HepG2 (cell line): Measurements from ENCODE around the gene HERPUD2. TPM values are rescaled to one million over a fixed set of nuclear protein-coding genes. Genes with fewer than 3 reads are reported as not detected.

Experiments used
- ATAC-seq: fragments of 200-7000 bp; cut with Tn5 transposase; 3 replicates; pipeline ENCODE4 v1.9.1; 2020; ENCODE audit warnings: mild to moderate bottlenecking, moderate library complexity
- BruUV-seq: library from RNA; stranded (reverse); fragments of 400-500 nt; replicated peaks from 2 replicates; lab custom pipeline; 2021; lab: Mats Ljungman, UMichigan
- CTCF ChIA-PET: fragments of 300-600 bp; formaldehyde crosslinking; extraction: SDS; loops from one replicate; lab custom pipeline; 2021; ENCODE audit warnings: low total read pairs, inconsistent platforms, low intra/inter-chr PET ratio; lab: Yijun Ruan, JAX
- POLR2A ChIA-PET: fragments of 350-600 bp; sonication (Branson Sonifier 250); formaldehyde crosslinking; loops from one replicate; lab custom pipeline; 2020; ENCODE audit warnings: antibody characterized with exemption, inconsistent platforms; lab: Yijun Ruan, JAX
- DNase-seq: peaks from one replicate; pipeline ENCODE4 v3.0.0-alpha.2; 2015; ENCODE audit warnings: low spot score
- FAIRE-seq: peaks from 3 replicates; lab custom pipeline; 2011; peaks lifted over from hg19 to GRCh38; lab: Jason Lieb, UNC
- H2AFZ ChIP-seq: one replicate; pipeline ENCODE4 v1.6.1; 2011; ENCODE audit warnings: low read length, inconsistent platforms
- H3K27ac ChIP-seq: fragments of 300-600 bp; 3 replicates; pipeline ENCODE4 v1.8.0; 2011; ENCODE audit warnings: mixed run types, mild to moderate bottlenecking, mixed read lengths, low read length, inconsistent platforms; ENCODE audit not compliant: insufficient read depth; ENCODE audit errors: extremely low read length
- H3K27me3 ChIP-seq, 2 experiments: fragments of 200-600 bp in 1 of 2; 2 replicates in 1 of 2; 3 replicates in 1 of 2; pipeline versions ENCODE4 v1.6.0 to v1.8.0; 2011; ENCODE audit warnings: low read length in 2 of 2, mild to moderate bottlenecking in 2 of 2, moderate library complexity in 2 of 2, inconsistent platforms in 1 of 2; ENCODE audit not compliant: insufficient read depth in 2 of 2, control insufficient read depth in 1 of 2
- H3K36me3 ChIP-seq, 2 experiments: fragments of 200-600 bp in 1 of 2; replicated peaks in 1 of 2; 2 replicates in 1 of 2; 3 replicates in 1 of 2; pipeline versions ENCODE4 v1.5.1 to v1.8.0; 2011; ENCODE audit warnings: low read length in 2 of 2, inconsistent platforms in 1 of 2; ENCODE audit not compliant: insufficient read depth in 2 of 2, control insufficient read depth in 1 of 2
- H3K4me1 ChIP-seq: 2 replicates; pipeline ENCODE4 v1.5.1; 2012; ENCODE audit warnings: low read length, inconsistent platforms; ENCODE audit not compliant: insufficient read depth
- H3K4me2 ChIP-seq: 2 replicates; pipeline ENCODE4 v1.6.0; 2011; ENCODE audit warnings: low read depth, low read length, inconsistent platforms
- H3K4me3 ChIP-seq, 3 experiments: fragments of 200-600 bp in 1 of 3; sonication (generic), shearing (Covaris generic) in 1 of 3; replicated peaks in 1 of 3; 2 replicates each; pipeline ENCODE4 v1.5.1; 2011 to 2016; ENCODE audit warnings: low read length in 3 of 3, inconsistent platforms in 2 of 3, low read depth in 2 of 3, mild to moderate bottlenecking in 2 of 3, control low read depth in 1 of 3, mixed read lengths in 1 of 3; ENCODE audit not compliant: insufficient read depth in 1 of 3
- H3K79me2 ChIP-seq: one replicate; pipeline ENCODE4 v1.6.1; 2011; ENCODE audit warnings: low read length, inconsistent platforms; ENCODE audit not compliant: insufficient read depth
- H3K9ac ChIP-seq: 2 replicates; pipeline ENCODE4 v1.6.0; 2011; ENCODE audit warnings: mild to moderate bottlenecking, low read depth, low read length, inconsistent platforms; ENCODE audit not compliant: insufficient read depth
- H3K9me3 ChIP-seq: 2 replicates; pipeline ENCODE4 v1.5.1; 2012; ENCODE audit warnings: mild to moderate bottlenecking, low read length
- H4K20me1 ChIP-seq: 2 replicates; pipeline ENCODE4 v1.6.0; 2011; ENCODE audit warnings: inconsistent platforms, mild to moderate bottlenecking, low read length, moderate library complexity; ENCODE audit not compliant: insufficient read depth
- EZH2 ChIP-seq: conservative IDR thresholded peaks from 2 replicates; pipeline ENCODE4 v1.6.1; 2012; ENCODE audit warnings: mild to moderate bottlenecking, low read depth, low read length, moderate library complexity
- MAFF ChIP-seq: IDR thresholded peaks from 2 replicates; pipeline ENCODE4 v1.6.1; 2011; ENCODE audit warnings: low read depth, low read length, improper control_type of control experiment
- MAFK ChIP-seq, 2 experiments: IDR thresholded peaks in 1 of 2; conservative IDR thresholded peaks in 1 of 2; 2 replicates each; pipeline ENCODE4 v1.6.1; 2011; ENCODE audit warnings: improper control_type of control experiment in 2 of 2, low read length in 2 of 2
- MATR3 ChIP-seq: sonication (generic); formaldehyde crosslinking; IDR thresholded peaks from 2 replicates; pipeline ENCODE4 v1.4.0; 2020; ENCODE audit warnings: missing genetic modification reagents
- NFYB ChIP-seq: sonication (generic); formaldehyde crosslinking; IDR thresholded peaks from 2 replicates; pipeline ENCODE4 v1.4.0; 2020; ENCODE audit warnings: missing genetic modification reagents
- THAP9 ChIP-seq: sonication (generic); formaldehyde crosslinking; IDR thresholded peaks from 2 replicates; pipeline ENCODE4; 2020; ENCODE audit warnings: missing genetic modification reagents, mild to moderate bottlenecking, borderline replicate concordance
- ZFAT ChIP-seq: sonication (generic); formaldehyde crosslinking; conservative IDR thresholded peaks from 2 replicates; pipeline ENCODE4 v1.8.1; 2023; ENCODE audit warnings: missing genetic modification reagents, inconsistent platforms
- ZNF543 ChIP-seq: sonication (generic); formaldehyde crosslinking; IDR thresholded peaks from 2 replicates; pipeline ENCODE4 v1.4.0; 2020; ENCODE audit warnings: mild to moderate bottlenecking, missing genetic modification reagents
- ZNF563 ChIP-seq: sonication (generic); formaldehyde crosslinking; IDR thresholded peaks from 2 replicates; pipeline ENCODE4 v1.8.0; 2022; ENCODE audit warnings: mild to moderate bottlenecking, moderate library complexity, missing genetic modification reagents
- ZNF607 ChIP-seq: sonication (generic); formaldehyde crosslinking; IDR thresholded peaks from 2 replicates; pipeline ENCODE4 v1.5.1; 2020; ENCODE audit warnings: missing genetic modification reagents, mild to moderate bottlenecking, borderline replicate concordance
- ZNF75D ChIP-seq: sonication (generic); formaldehyde crosslinking; IDR thresholded peaks from 2 replicates; pipeline ENCODE4 v1.8.1; 2023; ENCODE audit warnings: missing genetic modification reagents, mild to moderate bottlenecking, borderline replicate concordance
- ZNF816 ChIP-seq: sonication (generic); formaldehyde crosslinking; IDR thresholded peaks from 2 replicates; pipeline ENCODE4 v1.8.0; 2022; ENCODE audit warnings: missing genetic modification reagents, mild to moderate bottlenecking, borderline replicate concordance
- ZSCAN30 ChIP-seq: sonication (generic); formaldehyde crosslinking; IDR thresholded peaks from 2 replicates; pipeline ENCODE4 v1.5.0; 2020; ENCODE audit warnings: mild to moderate bottlenecking, missing genetic modification reagents
- WGBS: methylation state at CpG from one replicate; pipeline ENCODE4 v1.1.6; 2017; ENCODE audit warnings: low lambda C conversion rate; 5-methylcytosine and 5-hydroxymethylcytosine counted together
- in situ Hi-C: cut with HindIII; loops from 2 replicates; pipeline ENCODE4 v1.10.0; 2017; ENCODE audit warnings: low pct_unique_long_range_greater_than_20kb; ENCODE audit not compliant: extremely low pct_ligation_motif_present
- intact Hi-C: fragments of 100-400 bp; cut with micrococcal nuclease; formaldehyde crosslinking; loops from one replicate; pipeline ENCODE4 v1.10.0; 2022; ENCODE audit not compliant: unreplicated experiment
- polyA plus RNA-seq, 8 experiments: library from polyadenylated mRNA; depleted of rRNA in 3 of 8; stranded (reverse) in 7 of 8; unstranded in 1 of 8; fragments of >200 nt; fragmentation: Illumina TruSeq in 4 of 8; extraction: Trizol in 4 of 8; gene quantifications; 2 replicates each; pipeline versions ENCODE4 v1.2.1 to v1.2.3, GENCODE V29; 2011 to 2016; ENCODE audit warnings: low read depth in 4 of 8, missing spikeins in 1 of 8, mixed read lengths in 1 of 8; ENCODE audit not compliant: insufficient read depth in 1 of 8
- total RNA-seq, 5 experiments: library from RNA; depleted of rRNA; stranded (reverse); fragments of >200 nt; fragmentation: Illumina TruSeq; extraction: Trizol; gene quantifications; 2 replicates each; pipeline ENCODE4 v1.2.3, GENCODE V29; 2016; ENCODE audit warnings: low read depth in 1 of 5
- TF ChIP-seq, protein P1 (sequence below): sonication (generic); formaldehyde crosslinking; IDR thresholded peaks from 2 replicates; pipeline ENCODE4 v1.5.0; 2020; ENCODE audit warnings: mild to moderate bottlenecking, missing genetic modification reagents, moderate library complexity

HERPUD2 gene
- total and polyA plus RNA-seq, 2 of the 13 experiments (the other 11 are each of a cell fraction or from before 2014, with no cell fraction given): 10.7 to 38.6 TPM

DNA sequence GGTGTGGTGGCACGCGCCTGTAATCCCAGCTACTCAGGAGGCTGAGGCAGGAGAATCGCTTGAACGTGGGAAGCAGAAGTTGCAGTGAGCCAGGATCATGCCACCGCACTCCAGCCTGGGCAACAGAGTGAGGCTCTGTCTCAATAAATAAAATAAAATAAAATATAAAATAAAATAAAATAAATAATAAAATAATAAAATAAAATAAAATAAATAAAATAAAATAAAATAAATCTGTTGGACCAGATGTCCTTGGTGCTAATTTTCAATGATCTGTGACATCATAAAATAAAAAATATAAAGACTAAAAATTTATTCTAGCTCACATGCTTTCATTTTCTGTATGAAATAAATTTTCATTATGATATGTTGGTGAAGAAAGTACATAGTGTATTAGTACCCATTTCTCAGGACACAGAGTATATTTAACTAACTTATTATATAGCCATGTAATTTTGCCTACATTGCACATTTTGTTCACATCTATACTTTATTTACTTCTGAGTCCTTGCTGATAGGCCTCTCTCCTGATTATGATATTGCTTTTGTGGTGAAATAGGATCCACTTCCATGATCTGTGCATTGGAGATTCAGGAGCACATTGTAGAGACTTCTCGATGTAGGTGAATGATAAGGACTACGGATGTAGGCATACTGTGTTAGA is 17.8 kb upstream of the HERPUD2 start:
- Histone ChIP-seq H3K9ac (no peak overlapping the region), H2AFZ (no peak overlapping the region), H3K79me2 (no peaks in the 10 kb centered on the region), H3K36me3 (no peaks in the 10 kb centered on the region), H3K9me3 (no peaks in the 10 kb centered on the region), H3K4me3 (no peak overlapping the region), H3K4me2 (no peak overlapping the region), H3K27me3 (no peaks in the 10 kb centered on the region), H4K20me1 (no peaks in the 10 kb centered on the region), H3K4me1 (peaks cover 29% of the 10 kb centered on the region), H3K27ac (no peak overlapping the region)
- ChIA-PET CTCF (no interaction called here), POLR2A (interaction anchor here (1.6 kb wide), 1 partner anchor 18 kb away, joined by 4 read pairs; the partner anchor contains the start of gene HERPUD2)
- in situ Hi-C loops: loop anchor here (5.0 to 25.0 kb wide), 2 partner anchors 195 to 600 kb away; no protein-coding TSS in a partner anchor
- ATAC-seq (no peak), DNase-seq (no peak), FAIRE-seq (no peak)
- TF ChIP-seq EZH2 (no peak), ZNF563 (CRISPR knock-in tag) (no peak), MAFK (conservative IDR thresholded peaks at IDR 0.05 in 1 of 2, IDR thresholded peaks at IDR 0.05 in 1 of 2; ENCODE audit: low read length in 2 of 2) (peak; percentile 60 to 84; a peak in 3 of 4 replicates), ZNF75D (CRISPR knock-in tag) (no peak), NFYB (CRISPR knock-in tag) (no peak), ZNF816 (CRISPR knock-in tag) (no peak), MAFF (peak; percentile 81)
- intact Hi-C loops: no loop called here
- BruUV-seq: no TSS peak
- WGBS: 81% methylated on average over 7 of the region's 7 CpGs

DNA sequence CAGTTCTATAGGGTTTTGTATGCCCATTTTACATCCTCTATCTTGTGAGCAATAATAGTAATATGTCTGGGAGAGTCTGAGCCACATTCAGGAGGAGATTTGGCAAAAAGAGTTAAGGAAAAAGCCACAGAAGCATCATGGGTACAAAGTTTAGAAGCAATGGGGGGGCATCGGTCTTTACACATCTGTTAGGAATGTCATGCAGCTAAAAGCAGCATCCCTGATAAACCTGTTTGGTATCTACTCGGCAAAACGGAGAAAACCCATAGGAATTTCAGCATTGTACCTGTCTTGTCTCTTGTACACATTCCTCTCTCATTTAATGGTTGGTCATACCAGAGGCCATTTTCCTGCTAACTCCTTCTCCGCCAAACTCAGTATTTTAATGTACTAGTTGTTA is 12.5 kb upstream of the HERPUD2 start:
- CTCF ChIA-PET: no interaction called here
- Histone ChIP-seq H3K36me3 (no peaks in the 10 kb centered on the region), H3K4me2 (no peak overlapping the region), H3K79me2 (no peaks in the 10 kb centered on the region), H3K27me3 (no peaks in the 10 kb centered on the region), H3K9ac (no peak overlapping the region), H3K9me3 (no peaks in the 10 kb centered on the region), H3K27ac (no peak overlapping the region), H4K20me1 (no peaks in the 10 kb centered on the region), H2AFZ (no peak overlapping the region), H3K4me3 (no peak overlapping the region), H3K4me1 (peaks cover 14% of the 10 kb centered on the region)
- DNase-seq (no peak), ATAC-seq (no peak), FAIRE-seq (no peak)
- POLR2A ChIA-PET: interaction anchor here (1.4 kb wide), 1 partner anchor 93 kb away, joined by 4 read pairs; the partner anchor contains the start of gene SEPTIN7
- no TSS peak for BruUV-seq
- intact Hi-C loops: no loop called here
- in situ Hi-C loops: loop anchor here (25.0 kb wide), 1 partner anchor 605 kb away; no protein-coding TSS in a partner anchor
- 28% methylated on average over 4 of the region's 4 CpGs for WGBS
- no peak for TF ChIP-seq ZFAT (CRISPR knock-in tag)
- TF ChIP-seq ZNF543 (CRISPR knock-in tag): no peak
- TF ChIP-seq THAP9 (CRISPR knock-in tag): no peak
- TF ChIP-seq, protein P1, sequence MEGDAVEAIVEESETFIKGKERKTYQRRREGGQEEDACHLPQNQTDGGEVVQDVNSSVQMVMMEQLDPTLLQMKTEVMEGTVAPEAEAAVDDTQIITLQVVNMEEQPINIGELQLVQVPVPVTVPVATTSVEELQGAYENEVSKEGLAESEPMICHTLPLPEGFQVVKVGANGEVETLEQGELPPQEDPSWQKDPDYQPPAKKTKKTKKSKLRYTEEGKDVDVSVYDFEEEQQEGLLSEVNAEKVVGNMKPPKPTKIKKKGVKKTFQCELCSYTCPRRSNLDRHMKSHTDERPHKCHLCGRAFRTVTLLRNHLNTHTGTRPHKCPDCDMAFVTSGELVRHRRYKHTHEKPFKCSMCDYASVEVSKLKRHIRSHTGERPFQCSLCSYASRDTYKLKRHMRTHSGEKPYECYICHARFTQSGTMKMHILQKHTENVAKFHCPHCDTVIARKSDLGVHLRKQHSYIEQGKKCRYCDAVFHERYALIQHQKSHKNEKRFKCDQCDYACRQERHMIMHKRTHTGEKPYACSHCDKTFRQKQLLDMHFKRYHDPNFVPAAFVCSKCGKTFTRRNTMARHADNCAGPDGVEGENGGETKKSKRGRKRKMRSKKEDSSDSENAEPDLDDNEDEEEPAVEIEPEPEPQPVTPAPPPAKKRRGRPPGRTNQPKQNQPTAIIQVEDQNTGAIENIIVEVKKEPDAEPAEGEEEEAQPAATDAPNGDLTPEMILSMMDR: no peak
- TF ChIP-seq MATR3 (CRISPR knock-in tag): no peak
- TF ChIP-seq ZSCAN30: no peak
- TF ChIP-seq ZNF607: no peak
